Measurements from ENCODE around the gene MYF6.

The MYF6 gene

GRCh38 chr12:80708259-80708974 is 983 bp downstream of the MYF6 start:
- no peak for DNase-seq

GRCh38 chr12:80708975-80709328 is 1.5 kb downstream of the MYF6 start:
- DNase-seq, result no peak

- no peak for DNase-seq
Observed at GRCh38 chr12:80709811-80710726, 2.6 kb downstream of the MYF6 start.

- DNase-seq, result no peak
Observed at GRCh38 chr12:80710727-80711449, 3.5 kb downstream of the MYF6 start.

- no peak for DNase-seq
Observed at GRCh38 chr12:80711866-80712265, 4.4 kb downstream of the MYF6 start.

GRCh38 chr12:80712866-80713265 is 5.4 kb downstream of the MYF6 start:
- DNase-seq, result no peak

GRCh38 chr12:80713419-80713818 is 6.0 kb downstream of the MYF6 start:
- DNase-seq, result no peak

- no peak for DNase-seq
Observed at GRCh38 chr12:80714055-80714454, 6.6 kb downstream of the MYF6 start.

- no peak for DNase-seq
Observed at GRCh38 chr12:80714846-80715245, 7.4 kb downstream of the MYF6 start.

- no peak for DNase-seq
Observed at GRCh38 chr12:80715713-80716249, 8.3 kb downstream of the MYF6 start.

GRCh38 chr12:80716696-80717469 is 9.4 kb downstream of the MYF6 start, which contains the start of gene MYF5:
Gene MYF5, plus strand, starts transcription at chr12:80716912. Its CDS starts 152 bp downstream, at chr12:80717064.
- no peak for DNase-seq

GRCh38 chr12:80717856-80718255 is 10.4 kb downstream of the MYF6 start:
- no peak for DNase-seq

GRCh38 chr12:80720516-80720915 is 13.1 kb downstream of the MYF6 start:
- DNase-seq, result no peak

- DNase-seq, result no peak
Observed at GRCh38 chr12:80721326-80721725, 13.9 kb downstream of the MYF6 start.

- DNase-seq, result no peak
Observed at GRCh38 chr12:80745851-80746505, 38.5 kb downstream of the MYF6 start.

GRCh38 chr12:80747800-80748199 is 40.4 kb downstream of the MYF6 start:
- DNase-seq, result no peak

- no peak for DNase-seq
Observed at GRCh38 chr12:80749456-80749855, 42.0 kb downstream of the MYF6 start.

- DNase-seq, result peak; percentile 34
Observed at GRCh38 chr12:80752464-80752863, 45.0 kb downstream of the MYF6 start.

GRCh38 chr12:80754274-80754673 is 46.8 kb downstream of the MYF6 start:
- DNase-seq, result no peak

GRCh38 chr12:80756875-80757274 is 49.4 kb downstream of the MYF6 start:
- peak; percentile 27 for DNase-seq
